SJSA1 (cell line): Measurements from ENCODE around the gene CALN1. TPM values are rescaled to one million over a fixed set of nuclear protein-coding genes. Genes with fewer than 3 reads are reported as not detected.
"Not testable (repeated sequence)": the region's sequence is repeated elsewhere in the genome, so short reads cannot be mapped to it uniquely, and the experiment has no call there.

Experiments used
- DNase-seq, 2 experiments: peaks; one replicate each; pipeline ENCODE4 v3.0.0-alpha.2; 2015 to 2020; ENCODE audit warnings: low spot score in 2 of 2, low read depth in 1 of 2
- H3K27ac ChIP-seq: fragments of 250-450 bp; sonication (Bioruptor Pico); 2 replicates; pipeline ENCODE4 v1.5.1; 2020; ENCODE audit warnings: mild to moderate bottlenecking, moderate library complexity
- H3K27me3 ChIP-seq: fragments of 250-450 bp; sonication (Bioruptor Pico); replicated peaks from 2 replicates; pipeline ENCODE4 v1.5.1; 2020; ENCODE audit warnings: mild to moderate bottlenecking, moderate library complexity
- H3K36me3 ChIP-seq: fragments of 250-450 bp; sonication (Bioruptor Pico); 2 replicates; pipeline ENCODE4 v1.5.1; 2020; ENCODE audit warnings: mild to moderate bottlenecking
- H3K4me1 ChIP-seq: fragments of 250-450 bp; sonication (Bioruptor Pico); replicated peaks from 2 replicates; pipeline ENCODE4 v1.6.1; 2021; ENCODE audit warnings: mild to moderate bottlenecking
- H3K4me3 ChIP-seq: fragments of 250-450 bp; sonication (Bioruptor Pico); 2 replicates; pipeline ENCODE4 v1.5.1; 2020; ENCODE audit warnings: mild to moderate bottlenecking
- H3K9me3 ChIP-seq: fragments of 250-450 bp; sonication (Bioruptor Pico); replicated peaks from 2 replicates; pipeline ENCODE4 v1.5.1; 2020; ENCODE audit warnings: mild to moderate bottlenecking
- total RNA-seq: library from RNA; depleted of rRNA; stranded (reverse); fragments of >200 nt; shearing (Covaris generic); gene quantifications from 2 replicates; pipeline ENCODE4 v1.2.3, GENCODE V29; 2014

Gene CALN1
- total RNA-seq, 1 experiment from 2014 or later: not detected

DNA sequence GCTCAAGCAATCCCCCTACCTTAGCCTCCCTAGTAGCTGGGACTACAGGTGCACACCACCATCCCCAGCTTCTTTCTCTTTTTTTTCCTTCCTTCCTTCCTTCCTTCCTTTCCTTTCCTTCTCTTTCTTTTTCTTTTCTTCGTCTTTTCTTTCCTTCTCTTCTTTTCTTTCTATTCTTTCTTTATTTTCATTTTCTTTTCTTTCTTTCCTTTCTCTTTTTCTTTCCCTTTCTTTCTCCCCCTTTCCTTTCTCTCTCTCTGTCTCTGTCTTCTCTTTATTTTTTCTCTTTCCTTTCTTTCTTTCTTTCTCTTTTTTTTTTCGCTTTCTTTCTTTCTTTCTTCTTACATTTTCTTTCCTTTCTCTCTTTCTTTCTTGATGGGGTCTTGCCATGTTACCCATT is 658.9 kb downstream of the CALN1 start:
- no peak overlapping the region for H3K4me3 ChIP-seq
- H3K27ac ChIP-seq: no peak overlapping the region
- no peaks in the 10 kb centered on the region for H3K4me1 ChIP-seq
- peaks cover 16% of the 10 kb centered on the region; the same call in 1 of the 2 replicates for H3K9me3 ChIP-seq
- H3K27me3 ChIP-seq: no peaks in the 10 kb centered on the region
- no peaks in the 10 kb centered on the region for H3K36me3 ChIP-seq
- DNase-seq: no peak

DNA sequence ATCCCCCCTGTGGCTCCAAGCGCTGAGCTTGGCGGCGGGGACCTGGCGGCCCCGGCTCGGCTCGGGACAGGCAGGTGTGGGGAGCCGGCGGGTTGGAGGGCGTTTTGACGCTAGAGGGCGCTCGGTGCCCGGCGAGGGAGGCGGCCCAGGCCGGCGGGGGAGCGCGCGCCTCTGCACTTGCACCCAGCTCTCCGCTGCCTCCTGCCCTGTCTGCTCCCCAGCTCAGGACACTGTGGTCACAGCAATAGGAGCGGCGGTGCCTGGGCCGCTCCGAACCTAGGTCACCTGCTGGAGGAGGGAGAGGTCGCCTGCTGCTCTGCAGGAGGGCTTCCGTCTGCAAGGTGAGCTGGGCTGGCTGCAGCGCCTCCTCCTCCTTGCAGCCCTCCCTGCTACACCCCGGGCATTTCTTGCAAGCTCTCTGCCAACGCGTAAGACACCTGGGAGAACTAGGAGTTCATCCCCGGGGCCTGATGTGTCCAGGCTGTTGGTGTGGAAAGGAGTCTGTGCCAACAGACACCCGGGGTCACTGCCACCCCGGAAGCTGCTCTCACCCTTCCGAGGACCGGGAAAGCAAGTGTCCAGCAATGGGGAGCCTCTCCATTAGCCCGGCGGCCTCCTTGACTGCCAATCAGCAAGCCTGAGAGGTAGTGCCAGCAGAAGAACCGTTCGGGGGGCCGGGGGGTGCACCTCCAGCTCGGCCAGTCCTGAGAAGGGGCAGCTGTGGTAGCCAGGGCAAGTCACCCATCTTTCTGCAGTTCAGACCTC is 659.8 kb downstream of the CALN1 start:
- H3K27ac ChIP-seq: no peak overlapping the region
- no peak for DNase-seq
- H3K9me3 ChIP-seq: peaks cover 16% of the 10 kb centered on the region; the same call in 1 of the 2 replicates
- no peaks in the 10 kb centered on the region for H3K4me1 ChIP-seq
- H3K36me3 ChIP-seq: no peaks in the 10 kb centered on the region
- H3K4me3 ChIP-seq: no peak overlapping the region
- no peaks in the 10 kb centered on the region for H3K27me3 ChIP-seq

DNA sequence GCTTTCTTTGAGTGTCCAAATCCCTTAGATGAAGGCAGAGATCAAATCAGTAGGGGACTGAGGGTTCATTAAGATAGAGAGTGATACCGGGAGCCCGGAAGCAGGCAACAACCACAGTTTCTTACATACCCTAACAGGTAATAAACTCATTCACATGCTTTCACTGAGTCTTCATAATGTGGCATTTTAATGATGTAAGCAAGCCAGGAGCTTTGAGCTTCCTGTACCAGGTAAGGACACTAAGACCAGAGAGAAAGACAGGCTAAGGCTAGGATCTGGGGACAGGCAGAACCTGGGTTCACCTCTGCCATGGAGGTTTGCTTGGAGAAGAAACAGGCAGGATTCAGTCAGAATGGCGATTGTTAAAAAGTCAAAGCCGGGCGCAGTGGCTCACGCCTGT is 661.8 kb downstream of the CALN1 start:
- no peak overlapping the region for H3K4me3 ChIP-seq
- no peak for DNase-seq

DNA sequence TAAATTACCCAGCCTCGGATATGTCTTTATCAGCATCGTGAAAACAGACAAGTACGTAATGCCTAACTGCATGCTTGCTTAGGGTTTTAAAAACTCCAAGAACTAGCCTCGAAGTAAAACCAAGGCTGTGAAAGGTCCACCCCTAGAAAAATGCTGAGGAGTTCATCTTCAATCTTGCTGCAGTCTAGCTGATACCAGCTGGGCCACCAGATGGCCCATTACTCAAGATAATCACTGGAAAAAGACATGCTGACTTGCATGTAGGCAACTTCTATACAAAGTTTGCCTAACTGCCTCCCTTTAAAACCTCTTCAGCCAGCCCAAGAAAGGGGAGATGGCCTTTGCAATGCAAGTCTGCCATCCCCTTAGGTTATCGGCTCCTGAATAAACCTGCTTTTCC is 666.1 kb downstream of the CALN1 start:
- Histone ChIP-seq H3K27ac (no peak overlapping the region), H3K27me3 (no peaks in the 10 kb centered on the region), H3K4me3 (no peak overlapping the region)

More for the DNA sequence above, 661.8 kb downstream of the CALN1 start:
- H3K9me3 ChIP-seq: peaks cover 12% of the 10 kb centered on the region; the same call in 1 of the 2 replicates
- no peaks in the 10 kb centered on the region for H3K36me3 ChIP-seq
- no peak overlapping the region for H3K27ac ChIP-seq
- no peaks in the 10 kb centered on the region for H3K27me3 ChIP-seq
- no peaks in the 10 kb centered on the region for H3K4me1 ChIP-seq

DNA sequence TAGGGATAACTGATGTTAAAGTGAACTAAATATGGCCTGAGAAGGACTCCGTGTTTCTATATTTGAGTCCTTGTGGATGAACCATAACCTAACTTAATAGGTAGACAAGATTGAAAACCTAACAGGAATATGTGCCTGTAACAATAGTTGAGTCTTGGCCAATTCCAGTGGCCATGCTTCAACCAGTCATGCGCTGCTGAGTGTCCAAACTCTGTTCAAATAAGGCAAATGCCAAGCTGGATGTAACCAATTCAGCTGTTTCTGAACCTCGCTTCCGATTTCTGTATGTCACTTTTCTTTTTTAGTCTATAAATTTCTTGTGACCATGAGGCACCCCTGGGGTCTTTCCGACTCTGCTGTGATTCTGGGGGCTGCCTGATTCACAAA is 672.0 kb downstream of the CALN1 start:
- Histone ChIP-seq H3K4me3 (no peak overlapping the region), H3K27me3 (no peaks in the 10 kb centered on the region), H3K36me3 (no peaks in the 10 kb centered on the region), H3K4me1 (no peaks in the 10 kb centered on the region), H3K27ac (no peak overlapping the region), H3K9me3 (no peaks in the 10 kb centered on the region; the same call in 1 of the 2 replicates)
- no peak for DNase-seq

More for the DNA sequence above, 666.1 kb downstream of the CALN1 start:
- Histone ChIP-seq H3K36me3 (no peaks in the 10 kb centered on the region), H3K9me3 (peaks cover 4% of the 10 kb centered on the region; the same call in 1 of the 2 replicates), H3K4me1 (no peaks in the 10 kb centered on the region)
- DNase-seq: no peak

DNA sequence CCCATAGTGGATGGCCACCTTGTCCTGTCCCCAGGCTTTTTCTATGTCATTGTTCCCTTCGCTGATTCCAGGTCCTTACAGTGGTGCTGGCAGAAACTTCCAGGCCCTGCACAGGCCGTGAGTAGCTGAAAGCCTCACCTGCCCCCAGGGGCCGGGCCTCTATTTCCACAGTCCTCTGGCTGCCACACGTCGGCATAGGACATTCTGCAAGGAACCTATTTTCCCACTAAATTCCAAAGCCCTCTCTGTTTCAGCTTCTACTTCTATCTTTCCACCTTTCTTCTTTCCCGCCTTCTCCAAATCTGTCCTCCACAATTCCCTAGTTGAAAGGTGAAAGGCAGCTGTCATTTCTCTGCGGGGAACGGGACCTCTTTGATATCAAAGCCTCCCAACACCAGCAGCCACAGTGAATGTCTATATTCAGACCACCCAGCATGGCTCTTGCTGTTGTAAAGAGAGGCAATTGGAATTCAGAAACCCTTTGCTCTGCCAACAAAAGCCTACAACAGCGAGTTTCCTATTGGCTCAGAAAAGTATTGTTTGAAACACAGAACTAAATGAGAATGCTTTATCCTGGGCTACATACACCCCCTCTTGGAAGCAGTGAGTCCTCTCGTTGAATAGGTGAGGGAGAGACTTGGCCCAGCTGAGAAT is 672.5 kb downstream of the CALN1 start:
- H3K9me3 ChIP-seq: no peaks in the 10 kb centered on the region; the same call in 1 of the 2 replicates
- DNase-seq: no peak
- H3K36me3 ChIP-seq: no peaks in the 10 kb centered on the region
- H3K4me3 ChIP-seq: no peak overlapping the region
- H3K4me1 ChIP-seq: no peaks in the 10 kb centered on the region
- H3K27ac ChIP-seq: no peak overlapping the region
- H3K27me3 ChIP-seq: no peaks in the 10 kb centered on the region

DNA sequence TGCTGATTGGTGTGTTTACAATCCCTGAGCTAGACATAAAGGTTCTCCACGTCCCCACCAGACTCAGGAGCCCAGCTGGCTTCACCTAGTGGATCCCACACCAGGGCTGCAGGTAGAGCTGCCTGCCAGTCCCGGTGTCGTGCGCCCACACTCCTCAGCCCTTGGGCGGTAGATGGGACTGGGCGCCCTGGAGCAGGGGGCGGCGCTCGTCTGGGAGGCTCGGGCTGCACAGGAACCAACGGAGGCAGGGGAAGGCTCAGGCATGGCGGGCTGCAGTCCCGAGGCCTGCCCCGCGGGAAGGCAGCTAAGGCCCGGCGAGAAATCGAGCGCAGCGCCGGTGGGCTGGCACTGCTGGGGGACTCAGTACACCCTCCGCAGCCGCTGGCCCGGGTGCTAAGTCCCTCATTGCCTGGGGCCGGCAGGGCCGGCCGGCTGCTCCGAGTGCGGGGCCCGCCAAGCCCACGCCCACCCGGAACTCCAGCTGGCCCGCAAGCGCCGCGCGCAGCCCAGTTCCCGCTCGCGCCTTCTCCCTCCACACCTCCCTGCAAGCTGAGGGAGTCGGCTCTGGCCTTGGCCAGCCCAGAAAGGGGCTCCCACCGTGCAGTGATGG is 674.1 kb downstream of the CALN1 start:
- H3K4me3 ChIP-seq, H3K27ac ChIP-seq, H3K36me3 ChIP-seq, H3K4me1 ChIP-seq, DNase-seq, H3K27me3 ChIP-seq, H3K9me3 ChIP-seq: not testable (repeated sequence)

DNA sequence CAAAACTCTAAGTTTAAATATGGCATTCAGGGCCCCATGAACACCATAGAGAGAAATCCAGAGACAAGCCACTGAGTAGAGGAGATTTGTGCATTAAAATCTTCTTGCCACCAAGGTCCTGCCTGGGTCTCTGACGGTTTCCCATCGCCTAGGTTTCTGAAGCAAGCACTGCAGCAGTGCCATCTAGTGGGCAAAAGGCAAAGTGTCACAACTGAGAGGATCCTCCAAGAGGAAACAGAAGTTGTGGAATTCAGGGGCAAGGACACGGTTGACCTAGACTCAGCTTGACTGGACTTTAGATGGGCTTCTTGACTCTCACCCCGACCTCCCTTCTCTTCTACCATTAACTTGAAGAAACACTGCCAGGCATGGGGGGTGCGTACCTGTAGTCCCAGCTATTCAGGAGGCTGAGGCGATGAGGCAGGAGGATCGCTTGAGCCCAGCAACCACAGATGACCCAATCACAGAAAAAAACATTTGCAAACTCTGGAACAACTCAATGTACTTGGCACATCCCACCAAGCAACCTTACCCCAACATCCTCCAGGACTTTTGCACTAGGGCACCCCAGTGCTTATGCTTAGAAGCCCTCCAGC is 676.1 kb downstream of the CALN1 start:
- peak; percentile 7 to 44 for DNase-seq

DNA sequence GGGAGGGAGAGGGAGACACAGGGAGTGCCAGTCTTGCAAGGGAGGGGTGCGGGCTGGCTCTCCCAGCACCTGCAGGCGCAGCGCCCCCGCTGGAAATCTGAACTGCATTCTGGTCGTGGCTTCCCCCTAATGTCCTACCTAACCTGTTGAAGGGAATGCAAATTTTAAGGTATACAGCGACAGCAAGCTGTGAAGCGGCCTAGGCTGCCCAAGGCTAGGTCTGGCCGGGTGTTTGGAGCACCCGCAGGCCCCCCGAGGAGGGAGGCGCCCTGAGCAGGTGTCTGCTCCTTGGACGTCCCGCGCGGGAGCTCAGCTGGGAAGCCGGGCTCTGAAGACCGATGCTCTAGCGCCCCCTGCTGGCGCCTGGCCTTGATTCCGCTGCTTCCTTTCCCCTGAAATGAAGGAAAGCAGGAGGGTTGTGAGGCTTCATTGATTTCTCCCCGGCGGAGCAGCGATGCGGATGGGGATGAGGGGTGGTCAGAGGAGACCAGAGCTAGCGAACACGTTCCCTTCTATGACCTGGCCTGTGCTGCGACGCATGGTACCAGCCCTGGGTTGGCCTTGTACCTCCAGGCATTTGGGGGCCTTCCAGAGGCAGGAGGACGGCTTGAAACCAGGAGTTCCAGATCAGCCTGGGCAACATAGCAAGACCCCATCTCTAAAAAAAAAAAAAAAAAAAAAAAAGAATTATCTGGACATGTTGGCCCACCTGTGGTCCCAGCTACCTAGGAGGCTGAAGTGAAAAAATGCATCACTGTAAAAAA is 678.8 kb downstream of the CALN1 start:
- no peaks in the 10 kb centered on the region; the same call in 1 of the 2 replicates for H3K9me3 ChIP-seq
- no peak overlapping the region for H3K27ac ChIP-seq
- DNase-seq: peak; percentile 22 to 51
- H3K27me3 ChIP-seq: no peaks in the 10 kb centered on the region
- no peaks in the 10 kb centered on the region for H3K36me3 ChIP-seq
- H3K4me1 ChIP-seq: no peaks in the 10 kb centered on the region
- H3K4me3 ChIP-seq: no peak overlapping the region

More for the DNA sequence above, 676.1 kb downstream of the CALN1 start:
- Histone ChIP-seq H3K4me3 (no peak overlapping the region), H3K36me3 (no peaks in the 10 kb centered on the region), H3K27me3 (no peaks in the 10 kb centered on the region), H3K27ac (no peak overlapping the region), H3K9me3 (no peaks in the 10 kb centered on the region; the same call in 1 of the 2 replicates), H3K4me1 (no peaks in the 10 kb centered on the region)

DNA sequence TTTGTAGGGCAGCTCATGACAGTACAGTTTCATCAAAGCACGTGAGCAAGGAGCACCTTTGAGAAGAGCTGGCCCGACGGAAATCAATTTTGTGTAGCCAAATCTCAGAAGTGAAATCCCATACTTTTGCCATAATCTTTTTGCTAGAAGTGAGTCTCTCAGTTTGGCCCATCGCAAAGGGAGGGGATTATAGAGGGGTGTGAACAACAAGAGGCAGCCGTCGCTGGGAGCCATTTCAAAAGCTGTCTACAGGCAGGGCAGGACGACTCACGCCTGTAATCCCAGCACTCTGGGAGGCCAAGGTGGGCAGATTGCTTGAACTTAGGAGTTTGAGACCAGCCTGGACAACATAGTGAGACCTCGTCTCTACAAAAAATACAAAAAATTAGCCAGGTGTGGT is 680.4 kb downstream of the CALN1 start:
- no peaks in the 10 kb centered on the region for H3K27me3 ChIP-seq
- H3K9me3 ChIP-seq: no peaks in the 10 kb centered on the region; the same call in 1 of the 2 replicates
- no peak overlapping the region for H3K4me3 ChIP-seq
- no peak overlapping the region for H3K27ac ChIP-seq
- no peak for DNase-seq
- no peaks in the 10 kb centered on the region for H3K36me3 ChIP-seq
- H3K4me1 ChIP-seq: no peaks in the 10 kb centered on the region
